Measurements from ENCODE around the gene SPSB1.

The SPSB1 gene

GRCh38 chr1:9261496-9261895 is 31.2 kb upstream of the SPSB1 start:
- Histone ChIP-seq H3K9ac (ENCODE audit: low read length) (no peak overlapping the region), H3K4me3 (ENCODE audit: low read length) (no peak overlapping the region), H3K9me2 (replicated peaks; ENCODE audit: insufficient read depth, low read length) (no peaks in the 10 kb centered on the region), H3K4me1 (ENCODE audit: low read length) (0 out of 2 replicates have a peak, but pooled peaks cover under 1% of the 10 kb centered on the region), H3K4me2 (ENCODE audit: low read depth, low read length) (no peak overlapping the region), H3F3A (ENCODE audit: insufficient read depth, low read length) (no peaks in the 10 kb centered on the region), H3K36me3 (replicated peaks; ENCODE audit: insufficient read depth, low read length) (no peaks in the 10 kb centered on the region), H4K20me1 (ENCODE audit: insufficient read depth, low read length) (no peaks in the 10 kb centered on the region), H3K27ac (ENCODE audit: low read length) (no peak overlapping the region), H3K27me3 (replicated peaks; ENCODE audit: insufficient read depth, low read length) (no peaks in the 10 kb centered on the region), H3K79me2 (ENCODE audit: low read length) (no peaks in the 10 kb centered on the region), H3K9me3 (replicated peaks; ENCODE audit: insufficient read depth, low read length) (no peaks in the 10 kb centered on the region), H2AFZ (ENCODE audit: low read length) (no peak overlapping the region)
- no peak for DNase-seq
- no peak for TF ChIP-seq CTCF (IDR thresholded peaks at IDR 0.05; ENCODE audit: low read length)
- no peak for TF ChIP-seq EZH2 (optimal IDR thresholded peaks at IDR 0.05; ENCODE audit: low read depth, low read length)
- TF ChIP-seq EZH2phosphoT487 (IDR thresholded peaks at IDR 0.05; ENCODE audit: low read length): no peak

GRCh38 chr1:9262096-9262986 is 30.4 kb upstream of the SPSB1 start:
- Histone ChIP-seq H3K79me2 (ENCODE audit: low read length) (no peaks in the 10 kb centered on the region), H3K4me3 (ENCODE audit: low read length) (no peak overlapping the region), H3K36me3 (replicated peaks; ENCODE audit: insufficient read depth, low read length) (no peaks in the 10 kb centered on the region), H4K20me1 (ENCODE audit: insufficient read depth, low read length) (no peaks in the 10 kb centered on the region), H3K9me2 (replicated peaks; ENCODE audit: insufficient read depth, low read length) (no peaks in the 10 kb centered on the region), H3K9me3 (replicated peaks; ENCODE audit: insufficient read depth, low read length) (no peaks in the 10 kb centered on the region), H3F3A (ENCODE audit: insufficient read depth, low read length) (no peaks in the 10 kb centered on the region), H3K9ac (ENCODE audit: low read length) (no peak overlapping the region), H3K4me1 (ENCODE audit: low read length) (0 out of 2 replicates have a peak, but pooled peaks cover 3% of the 10 kb centered on the region), H2AFZ (ENCODE audit: low read length) (no peak overlapping the region), H3K4me2 (ENCODE audit: low read depth, low read length) (no peak overlapping the region), H3K27me3 (replicated peaks; ENCODE audit: insufficient read depth, low read length) (no peaks in the 10 kb centered on the region), H3K27ac (ENCODE audit: low read length) (no peak overlapping the region)
- no peak for DNase-seq
- TF ChIP-seq EZH2phosphoT487 (IDR thresholded peaks at IDR 0.05; ENCODE audit: low read length) (no peak), CTCF (IDR thresholded peaks at IDR 0.05; ENCODE audit: low read length) (no peak), EZH2 (optimal IDR thresholded peaks at IDR 0.05; ENCODE audit: low read depth, low read length) (no peak)

GRCh38 chr1:9263276-9263855 is 29.3 kb upstream of the SPSB1 start:
- Histone ChIP-seq H3K79me2 (ENCODE audit: low read length) (no peaks in the 10 kb centered on the region), H3K36me3 (replicated peaks; ENCODE audit: insufficient read depth, low read length) (no peaks in the 10 kb centered on the region), H3K27me3 (replicated peaks; ENCODE audit: insufficient read depth, low read length) (no peaks in the 10 kb centered on the region), H3K27ac (ENCODE audit: low read length) (no peak overlapping the region), H3K4me2 (ENCODE audit: low read depth, low read length) (no peak overlapping the region), H3K9me3 (replicated peaks; ENCODE audit: insufficient read depth, low read length) (no peaks in the 10 kb centered on the region), H3K9me2 (replicated peaks; ENCODE audit: insufficient read depth, low read length) (no peaks in the 10 kb centered on the region), H3F3A (ENCODE audit: insufficient read depth, low read length) (no peaks in the 10 kb centered on the region), H3K4me3 (ENCODE audit: low read length) (no peak overlapping the region), H3K9ac (ENCODE audit: low read length) (no peak overlapping the region), H4K20me1 (ENCODE audit: insufficient read depth, low read length) (no peaks in the 10 kb centered on the region), H2AFZ (ENCODE audit: low read length) (no peak overlapping the region), H3K4me1 (ENCODE audit: low read length) (0 out of 2 replicates have a peak, but pooled peaks cover 3% of the 10 kb centered on the region)
- DNase-seq: no peak
- TF ChIP-seq CTCF (IDR thresholded peaks at IDR 0.05; ENCODE audit: low read length): no peak
- TF ChIP-seq EZH2phosphoT487 (IDR thresholded peaks at IDR 0.05; ENCODE audit: low read length): no peak
- no peak for TF ChIP-seq EZH2 (optimal IDR thresholded peaks at IDR 0.05; ENCODE audit: low read depth, low read length)
